Activated gamma-delta T cell (primary cell): ENCODE data around the gene EML4.

ENCODE experiments used
- DNase-seq: peaks from one replicate; lab custom pipeline; 2025; lab: John Stamatoyannopoulos, UW

Gene EML4

GRCh38 chr2:42137125-42137841 is 31.9 kb upstream of the EML4 start:
- no peak for DNase-seq

- no peak for DNase-seq
Measured at GRCh38 chr2:42138163-42139015, 30.8 kb upstream of the EML4 start.

- DNase-seq: no peak
Measured at GRCh38 chr2:42139101-42139500, 30.1 kb upstream of the EML4 start.

- DNase-seq: no peak
Measured at GRCh38 chr2:42140496-42140895, 28.7 kb upstream of the EML4 start.

- DNase-seq: no peak
Measured at GRCh38 chr2:42141687-42142546, 27.2 kb upstream of the EML4 start.

GRCh38 chr2:42142547-42143184 is 26.5 kb upstream of the EML4 start:
- no peak for DNase-seq

GRCh38 chr2:42147641-42148274 is 21.4 kb upstream of the EML4 start:
- no peak for DNase-seq

- DNase-seq: no peak
Measured at GRCh38 chr2:42150159-42150558, 19.0 kb upstream of the EML4 start.

- DNase-seq: no peak
Measured at GRCh38 chr2:42153944-42154581, 15.1 kb upstream of the EML4 start.

- no peak for DNase-seq
Measured at GRCh38 chr2:42156721-42157120, 12.4 kb upstream of the EML4 start.

- DNase-seq: no peak
Measured at GRCh38 chr2:42161444-42161843, 7.7 kb upstream of the EML4 start.

- no peak for DNase-seq
Measured at GRCh38 chr2:42163444-42164045, 5.6 kb upstream of the EML4 start.

GRCh38 chr2:42164046-42164445 is 5.1 kb upstream of the EML4 start:
- DNase-seq: no peak

- no peak for DNase-seq
Measured at GRCh38 chr2:42164971-42165370, 4.2 kb upstream of the EML4 start.

GRCh38 chr2:42167458-42167857 is 1.7 kb upstream of the EML4 start:
- no peak for DNase-seq

- no peak for DNase-seq
Measured at GRCh38 chr2:42168459-42169099, 574 bp upstream of the EML4 start.

- no peak for DNase-seq
Measured at GRCh38 chr2:42169874-42170521, 845 bp downstream of the EML4 start.

GRCh38 chr2:42170619-42171395 is 1.7 kb downstream of the EML4 start:
- DNase-seq: no peak
